GM23338 (cell line): ENCODE measurements around the gene JOSD1.

Experiments
- CREB1 ChIP-seq: fragments of 250-450 bp; sonication (Bioruptor Pico); IDR thresholded peaks from 2 replicates; pipeline ENCODE4 v1.5.0; 2020; ENCODE audit warnings: low read depth, mild to moderate bottlenecking, moderate library complexity
- CTCF ChIP-seq, 2 experiments: fragments of 200-600 bp in 1 of 2; sonication (generic) in 1 of 2; conservative IDR thresholded peaks; 2 replicates each; pipeline versions ENCODE4 v1.5.1 to v1.6.1; 2016 to 2017; ENCODE audit warnings: antibody characterized with exemption in 2 of 2, low read depth in 2 of 2, mild to moderate bottlenecking in 2 of 2, moderate library complexity in 1 of 2
- ETS1 ChIP-seq: IDR thresholded peaks from 2 replicates; pipeline ENCODE4 v1.6.1; 2016; ENCODE audit warnings: antibody characterized with exemption
- EZH2 ChIP-seq: fragments of 200-600 bp; sonication (generic); IDR thresholded peaks from one replicate; pipeline ENCODE4 v1.8.0; 2017; ENCODE audit warnings: antibody characterized with exemption, mild to moderate bottlenecking, low read depth; ENCODE audit not compliant: unreplicated experiment
- EZH2phosphoT487 ChIP-seq: fragments of 200-600 bp; sonication (generic); IDR thresholded peaks from one replicate; pipeline ENCODE4 v1.8.1; 2018; ENCODE audit warnings: antibody characterized with exemption; ENCODE audit not compliant: unreplicated experiment
- JUNB ChIP-seq: IDR thresholded peaks from one replicate; pipeline ENCODE4 v1.6.1; 2016; ENCODE audit warnings: antibody characterized with exemption; ENCODE audit not compliant: unreplicated experiment
- NANOG ChIP-seq: IDR thresholded peaks from 2 replicates; pipeline ENCODE4 v1.6.1; 2016; ENCODE audit warnings: antibody characterized with exemption, borderline replicate concordance
- POLR2AphosphoS5 ChIP-seq: IDR thresholded peaks from 2 replicates; pipeline ENCODE4 v1.6.1; 2016; ENCODE audit warnings: antibody characterized with exemption, low read depth
- REST ChIP-seq: IDR thresholded peaks from one replicate; pipeline ENCODE4 v1.6.1; 2018; ENCODE audit warnings: antibody characterized with exemption; ENCODE audit not compliant: unreplicated experiment
- STAT1 ChIP-seq: IDR thresholded peaks from one replicate; pipeline ENCODE4 v1.6.1; 2016; ENCODE audit warnings: antibody characterized with exemption; ENCODE audit not compliant: unreplicated experiment
- ZNF114 ChIP-seq: fragments of 250-450 bp; sonication (Bioruptor Pico); IDR thresholded peaks from 2 replicates; pipeline ENCODE4 v1.5.0; 2020; ENCODE audit warnings: mild to moderate bottlenecking, moderate library complexity
- ZNF331 ChIP-seq: fragments of 250-450 bp; sonication (Bioruptor Pico); IDR thresholded peaks from 2 replicates; pipeline ENCODE4 v1.5.0; 2020; ENCODE audit warnings: low read depth, mild to moderate bottlenecking, moderate library complexity
- ZNF462 ChIP-seq: fragments of 250-450 bp; sonication (Bioruptor Pico); IDR thresholded peaks from 2 replicates; pipeline ENCODE4 v1.5.0; 2020; ENCODE audit warnings: mild to moderate bottlenecking, moderate library complexity

GRCh38 chr22:38741166-38741565 lies 40.4 kb upstream of the JOSD1 start:
- no peak for TF ChIP-seq EZH2
- TF ChIP-seq CTCF (conservative IDR thresholded peaks at IDR 0.05; ENCODE audit: low read depth in 2 of 2): no peak
- no peak for TF ChIP-seq STAT1
- no peak for TF ChIP-seq ZNF114 (CRISPR knock-in tag)
- TF ChIP-seq POLR2AphosphoS5: no peak
- TF ChIP-seq ZNF331 (CRISPR knock-in tag): no peak
- TF ChIP-seq NANOG: no peak
- no peak for TF ChIP-seq JUNB
- TF ChIP-seq REST: no peak
- TF ChIP-seq CREB1 (CRISPR knock-in tag): no peak
- TF ChIP-seq EZH2phosphoT487: no peak
- TF ChIP-seq ETS1: no peak
- TF ChIP-seq ZNF462: no peak
